H1 (cell line): ENCODE data around the gene SH3BP5. TPM values are rescaled to one million over a fixed set of nuclear protein-coding genes. Genes with fewer than 3 reads are reported as not detected.

Experiments
- CTCF ChIA-PET: fragments of 300-600 bp; sonication (Branson Sonifier 250); formaldehyde crosslinking; loops from one replicate; lab custom pipeline; 2021; ENCODE audit not compliant: partially characterized antibody; lab: Charles Lee
- POLR2A ChIA-PET: fragments of 300-600 bp; sonication (Branson Sonifier 250); formaldehyde crosslinking; loops from one replicate; lab custom pipeline; 2021; ENCODE audit warnings: inconsistent platforms; ENCODE audit not compliant: partially characterized antibody; lab: Charles Lee
- DNase-seq, 2 experiments: peaks; one replicate each; pipeline versions ENCODE4 v3.0.0 to v3.0.0-alpha.2; 2010 to 2022; ENCODE audit warnings: low spot score in 2 of 2, low read depth in 1 of 2, mixed read lengths in 1 of 2
- FAIRE-seq: peaks from 2 replicates; lab custom pipeline; 2011; peaks lifted over from hg19 to GRCh38; lab: Jason Lieb, UNC
- H2AFZ ChIP-seq: 2 replicates; pipeline ENCODE4 v1.8.1; 2012; ENCODE audit warnings: low read length, inconsistent platforms
- H2AK5ac ChIP-seq: 2 replicates; pipeline ENCODE4 v1.6.1; 2013; ENCODE audit warnings: low read depth, low read length
- H2BK120ac ChIP-seq: replicated peaks from 2 replicates; pipeline ENCODE3; 2013; ENCODE audit warnings: low read depth, low read length, inconsistent platforms
- H2BK12ac ChIP-seq: 2 replicates; pipeline ENCODE4 v1.6.1; 2013; ENCODE audit warnings: low read depth, low read length
- H2BK15ac ChIP-seq: 2 replicates; pipeline ENCODE4 v1.6.1; 2013; ENCODE audit warnings: low read length
- H2BK20ac ChIP-seq: 2 replicates; pipeline ENCODE4 v1.6.1; 2013; ENCODE audit warnings: low read length
- H2BK5ac ChIP-seq: 2 replicates; pipeline ENCODE4 v1.6.1; 2013; ENCODE audit warnings: low read depth, low read length
- H3K14ac ChIP-seq: 2 replicates; pipeline ENCODE4 v1.6.1; 2013; ENCODE audit warnings: inconsistent platforms; ENCODE audit not compliant: insufficient read length
- H3K18ac ChIP-seq: 2 replicates; pipeline ENCODE4 v1.6.1; 2013; ENCODE audit warnings: low read length; ENCODE audit errors: extremely low read depth
- H3K23ac ChIP-seq: 2 replicates; pipeline ENCODE4 v1.6.1; 2013; ENCODE audit warnings: inconsistent platforms; ENCODE audit not compliant: insufficient read length
- H3K23me2 ChIP-seq: 2 replicates; pipeline ENCODE4 v1.6.1; 2013; ENCODE audit warnings: low read depth, low read length
- H3K27ac ChIP-seq: 2 replicates; pipeline ENCODE4 v1.6.1; 2011; ENCODE audit warnings: low read depth, low read length, inconsistent platforms
- H3K27me3 ChIP-seq, 4 experiments: replicated peaks in 1 of 4; 1 replicate in 1 of 4; 2 replicates in 3 of 4; pipeline versions ENCODE4 v1.6.1 to v1.8.1; 2011 to 2013; ENCODE audit warnings: low read length in 3 of 4, mild to moderate bottlenecking in 3 of 4, inconsistent platforms in 2 of 4, mixed read lengths in 2 of 4, moderate library complexity in 1 of 4; ENCODE audit not compliant: control insufficient read depth in 3 of 4, insufficient read depth in 3 of 4; ENCODE audit errors: extremely low read depth in 1 of 4
- H3K36me3 ChIP-seq, 4 experiments: 2 replicates each; pipeline versions ENCODE4 v1.6.1 to v1.8.1; 2011 to 2013; ENCODE audit warnings: mild to moderate bottlenecking in 4 of 4, low read length in 3 of 4, moderate library complexity in 2 of 4, control low read depth in 1 of 4, inconsistent platforms in 1 of 4; ENCODE audit not compliant: insufficient read depth in 4 of 4, control insufficient read depth in 2 of 4
- H3K4ac ChIP-seq: replicated peaks from 2 replicates; pipeline ENCODE3; 2013; ENCODE audit warnings: low read length, low read depth, mixed read lengths, inconsistent platforms; ENCODE audit not compliant: insufficient read length
- H3K4me1 ChIP-seq, 4 experiments: replicated peaks in 1 of 4; 1 replicate in 1 of 4; 2 replicates in 3 of 4; pipeline versions ENCODE4 v1.6.1 to v1.8.1; 2011 to 2013; ENCODE audit warnings: low read length in 3 of 4, inconsistent platforms in 2 of 4, mixed read lengths in 1 of 4; ENCODE audit not compliant: insufficient read depth in 4 of 4, control insufficient read depth in 3 of 4
- H3K4me2 ChIP-seq, 2 experiments: 2 replicates each; pipeline versions ENCODE4 v1.6.1 to v1.8.1; 2011 to 2013; ENCODE audit warnings: low read depth in 2 of 2, low read length in 2 of 2, control low read depth in 1 of 2, inconsistent platforms in 1 of 2, mild to moderate bottlenecking in 1 of 2; ENCODE audit not compliant: insufficient read depth in 1 of 2
- H3K4me3 ChIP-seq, 4 experiments: fragments of 200-600, 300-600 bp in 1 of 4; sonication (generic), shearing (Covaris generic), sonication (Bioruptor Twin) in 1 of 4; 2 replicates each; pipeline versions ENCODE4 v1.5.1 to v1.8.1; 2011 to 2016; ENCODE audit warnings: low read length in 4 of 4, low read depth in 3 of 4, control low read depth in 2 of 4, inconsistent platforms in 2 of 4, mild to moderate bottlenecking in 2 of 4, mixed read lengths in 1 of 4, moderate library complexity in 1 of 4; ENCODE audit not compliant: insufficient read depth in 2 of 4; ENCODE audit errors: extremely low read depth in 1 of 4
- H3K56ac ChIP-seq: replicated peaks from 2 replicates; pipeline ENCODE3; 2013; ENCODE audit warnings: low read depth, mild to moderate bottlenecking, mixed read lengths, low read length, inconsistent platforms; ENCODE audit not compliant: insufficient read length
- H3K79me1 ChIP-seq: 2 replicates; pipeline ENCODE4 v1.6.1; 2013; ENCODE audit warnings: low read depth, low read length, control low read depth
- H3K79me2 ChIP-seq, 2 experiments: 2 replicates each; pipeline versions ENCODE4 v1.6.1 to v1.8.1; 2012 to 2013; ENCODE audit warnings: low read length in 2 of 2, mild to moderate bottlenecking in 2 of 2, inconsistent platforms in 1 of 2; ENCODE audit not compliant: insufficient read depth in 2 of 2, control insufficient read depth in 1 of 2
- H3K9ac ChIP-seq, 4 experiments: replicated peaks in 1 of 4; 1 replicate in 1 of 4; 2 replicates in 3 of 4; pipeline versions ENCODE4 v1.6.1 to v1.8.1; 2011 to 2013; ENCODE audit warnings: low read depth in 3 of 4, low read length in 3 of 4, control low read depth in 2 of 4, mild to moderate bottlenecking in 2 of 4, moderate library complexity in 2 of 4, inconsistent platforms in 1 of 4; ENCODE audit errors: extremely low read depth in 1 of 4
- H3K9me3 ChIP-seq, 2 experiments: 2 replicates each; pipeline versions ENCODE4 v1.6.1 to v1.8.1; 2012 to 2013; ENCODE audit warnings: mild to moderate bottlenecking in 2 of 2, moderate library complexity in 2 of 2, control low read depth in 1 of 2, inconsistent platforms in 1 of 2, low read depth in 1 of 2, low read length in 1 of 2, mixed read lengths in 1 of 2; ENCODE audit not compliant: insufficient read depth in 2 of 2
- H4K20me1 ChIP-seq, 2 experiments: replicated peaks in 1 of 2; 2 replicates each; pipeline versions ENCODE3 to v1.8.1; 2011 to 2013; ENCODE audit warnings: inconsistent platforms in 2 of 2, low read length in 2 of 2, mild to moderate bottlenecking in 1 of 2; ENCODE audit not compliant: insufficient read depth in 2 of 2, control insufficient read depth in 1 of 2
- H4K5ac ChIP-seq: 2 replicates; pipeline ENCODE4 v1.6.1; 2013; ENCODE audit warnings: low read length, low read depth, mixed read lengths, inconsistent platforms; ENCODE audit not compliant: insufficient read length
- H4K8ac ChIP-seq: 2 replicates; pipeline ENCODE4 v1.8.0; 2013; ENCODE audit warnings: mild to moderate bottlenecking, moderate library complexity, low read length, inconsistent platforms; ENCODE audit not compliant: insufficient read depth; ENCODE audit errors: extremely low read depth
- H4K91ac ChIP-seq: replicated peaks from 2 replicates; pipeline ENCODE3; 2013; ENCODE audit warnings: low read length, mixed read lengths, inconsistent platforms; ENCODE audit not compliant: insufficient read length
- CBX5 ChIP-seq: fragments of 300-800, 300-1000 bp; sonication (generic); IDR thresholded peaks from 2 replicates; pipeline ENCODE4 v1.7.1; 2016; ENCODE audit warnings: antibody characterized with exemption, low read length, low read depth
- CBX8 ChIP-seq: fragments of 300-800, 300-1000 bp; sonication (generic); IDR thresholded peaks from 2 replicates; pipeline ENCODE4 v1.7.1; 2016; ENCODE audit warnings: low read depth, low read length, borderline replicate concordance
- CTBP2 ChIP-seq: IDR thresholded peaks from 2 replicates; pipeline ENCODE4 v1.7.0; 2011; ENCODE audit warnings: borderline replicate concordance, mild to moderate bottlenecking, moderate library complexity, mixed read lengths, low read length; ENCODE audit not compliant: insufficient read depth, insufficient read length
- JUN ChIP-seq: IDR thresholded peaks from 2 replicates; pipeline ENCODE4 v1.6.1; 2011; ENCODE audit warnings: low read depth, mild to moderate bottlenecking, improper control_type of control experiment, low read length
- MAFK ChIP-seq: IDR thresholded peaks from 2 replicates; pipeline ENCODE4 v1.6.1; 2012; ENCODE audit warnings: low read depth, mild to moderate bottlenecking, improper control_type of control experiment, low read length
- NANOG ChIP-seq: IDR thresholded peaks from 2 replicates; pipeline ENCODE4 v1.6.1; 2011; ENCODE audit warnings: low read length, low read depth, mild to moderate bottlenecking, inconsistent platforms; ENCODE audit not compliant: insufficient read depth, poor library complexity, severe bottlenecking
- RBBP5 ChIP-seq: IDR thresholded peaks from 2 replicates; pipeline ENCODE4 v1.7.1; 2012; ENCODE audit warnings: low read depth, mild to moderate bottlenecking, inconsistent platforms, low read length, moderate library complexity, borderline replicate concordance
- RFX5 ChIP-seq: IDR thresholded peaks from 2 replicates; pipeline ENCODE4 v1.6.1; 2011; ENCODE audit warnings: low read depth, low read length, improper control_type of control experiment, borderline replicate concordance
- SIRT6 ChIP-seq: IDR thresholded peaks from one replicate; pipeline ENCODE4 v1.7.1; 2012; ENCODE audit warnings: low read length, inconsistent platforms
- SIX5 ChIP-seq: IDR thresholded peaks from 2 replicates; pipeline ENCODE4 v1.6.1; 2011; ENCODE audit warnings: mild to moderate bottlenecking, low read depth, low read length
- SP1 ChIP-seq: IDR thresholded peaks from 2 replicates; pipeline ENCODE4 v1.6.1; 2011; ENCODE audit warnings: low read depth, low read length
- SP4 ChIP-seq: IDR thresholded peaks from 2 replicates; pipeline ENCODE4 v1.6.1; 2012; ENCODE audit warnings: low read length, inconsistent platforms
- TAF7 ChIP-seq: optimal IDR thresholded peaks from 2 replicates; pipeline ENCODE3; 2011; ENCODE audit warnings: low read depth, mild to moderate bottlenecking, inconsistent platforms, low read length, moderate library complexity, borderline replicate concordance
- WGBS, 2 experiments: shearing (Covaris generic) in 1 of 2; methylation state at CpG; one replicate each; pipeline versions ENCODE4 v1.1.6 to v1.1.7; 2013 to 2015; ENCODE audit warnings: low lambda C conversion rate in 2 of 2, mixed read lengths in 2 of 2, inconsistent platforms in 1 of 2, low coverage in 1 of 2, missing lambda C conversion rate in 1 of 2; ENCODE audit not compliant: insufficient replicate concordance in 2 of 2, insufficient coverage in 1 of 2, insufficient read length in 1 of 2; ENCODE audit errors: extremely low coverage in 1 of 2, missing lambda C conversion rate in 1 of 2; 5-methylcytosine and 5-hydroxymethylcytosine counted together
- polyA plus RNA-seq, 7 experiments: library from polyadenylated mRNA; depleted of rRNA in 3 of 7; stranded (reverse) in 5 of 7; unstranded in 2 of 7; fragments of >200 nt in 5 of 7; fragments of 200-250 nt in 2 of 7; gene quantifications; 1 replicate in 5 of 7; 2 replicates in 1 of 7; 4 replicates in 1 of 7; pipeline versions ENCODE4 v1.2.1 to v1.2.3, GENCODE V29; 2011 to 2013; ENCODE audit warnings: missing spikeins in 2 of 7, mixed read lengths in 2 of 7
- total RNA-seq: library from RNA; stranded (reverse); fragmentation: NEBNext Ultra II Directional; extraction: Animal tissue kit (Norgen Biotek cat#: 25700); gene quantifications from 2 replicates; pipeline ENCODE4 v1.2.1, GENCODE V29; 2021

Gene SH3BP5
- total and polyA plus RNA-seq, 2 of the 8 experiments (the other 6 are each of a cell fraction or from before 2014, with no cell fraction given): 7.1 to 9.7 TPM

- H4K8ac ChIP-seq: no peak overlapping the region
Observed at GRCh38 chr3:15216501-15216900, 115.9 kb downstream of the SH3BP5 start.

More at GRCh38 chr3:15216501-15216900, 115.9 kb downstream of the SH3BP5 start:
- H2AFZ ChIP-seq: no peak overlapping the region
- no peak overlapping the region for H2BK5ac ChIP-seq
- no peak overlapping the region for H3K4me2 ChIP-seq
- H3K4ac ChIP-seq: no peak overlapping the region
- H3K4me1 ChIP-seq: no peaks in the 10 kb centered on the region
- WGBS, 2 experiments: 88% methylated on average over 1 of the region's 1 CpG; no CpG with 5 or more reads in 1 of the 2 experiments
- FAIRE-seq (no peak), DNase-seq (no peak)
- H3K23me2 ChIP-seq: no peaks in the 10 kb centered on the region
- no peak overlapping the region for H3K56ac ChIP-seq
- no peaks in the 10 kb centered on the region for H3K9me3 ChIP-seq
- no peaks in the 10 kb centered on the region for H3K79me2 ChIP-seq
- H3K27ac ChIP-seq: no peak overlapping the region
- H2AK5ac ChIP-seq: no peak overlapping the region
- H4K5ac ChIP-seq: no peak overlapping the region
- no peak overlapping the region for H3K18ac ChIP-seq
- peaks cover 4 to 35% (median 13%) of the 10 kb centered on the region in 4 experiments for H3K36me3 ChIP-seq
- ChIA-PET CTCF (interaction anchor here (1.0 kb wide), 1 partner anchor 11 kb away, joined by 5 read pairs; the partner anchor contains the start of gene CAPN7), POLR2A (no interaction called here)
- no peak overlapping the region for H3K14ac ChIP-seq
- H3K9ac ChIP-seq: no peak overlapping the region
- H2BK12ac ChIP-seq: no peak overlapping the region
- TF ChIP-seq SP1 (no peak), NANOG (no peak), SIRT6 (no peak), CBX5 (no peak), RFX5 (no peak), JUN (no peak), CBX8 (no peak), MAFK (no peak), RBBP5 (no peak), CTBP2 (no peak), TAF7 (no peak), SP4 (no peak), SIX5 (no peak)
- no peaks in the 10 kb centered on the region for H3K79me1 ChIP-seq
- no peaks in the 10 kb centered on the region for H3K27me3 ChIP-seq
- H4K20me1 ChIP-seq: peaks cover 0 to 2% of the 10 kb centered on the region in 2 experiments
- H2BK15ac ChIP-seq: no peak overlapping the region
- H3K4me3 ChIP-seq: no peak overlapping the region
- H4K91ac ChIP-seq: no peak overlapping the region
- no peak overlapping the region for H2BK20ac ChIP-seq
- H2BK120ac ChIP-seq: no peak overlapping the region
- H3K23ac ChIP-seq: no peak overlapping the region
